ENCODE results near the gene ARHGAP24.

ARHGAP24 gene

GRCh38 chr4:85707611-85708010 is 232.7 kb downstream of the ARHGAP24 start:
- DNase-seq, result no peak

GRCh38 chr4:85708468-85708867 is 233.5 kb downstream of the ARHGAP24 start:
- no peak for DNase-seq

GRCh38 chr4:85713005-85713404 is 238.1 kb downstream of the ARHGAP24 start:
- DNase-seq, result no peak

DNA sequence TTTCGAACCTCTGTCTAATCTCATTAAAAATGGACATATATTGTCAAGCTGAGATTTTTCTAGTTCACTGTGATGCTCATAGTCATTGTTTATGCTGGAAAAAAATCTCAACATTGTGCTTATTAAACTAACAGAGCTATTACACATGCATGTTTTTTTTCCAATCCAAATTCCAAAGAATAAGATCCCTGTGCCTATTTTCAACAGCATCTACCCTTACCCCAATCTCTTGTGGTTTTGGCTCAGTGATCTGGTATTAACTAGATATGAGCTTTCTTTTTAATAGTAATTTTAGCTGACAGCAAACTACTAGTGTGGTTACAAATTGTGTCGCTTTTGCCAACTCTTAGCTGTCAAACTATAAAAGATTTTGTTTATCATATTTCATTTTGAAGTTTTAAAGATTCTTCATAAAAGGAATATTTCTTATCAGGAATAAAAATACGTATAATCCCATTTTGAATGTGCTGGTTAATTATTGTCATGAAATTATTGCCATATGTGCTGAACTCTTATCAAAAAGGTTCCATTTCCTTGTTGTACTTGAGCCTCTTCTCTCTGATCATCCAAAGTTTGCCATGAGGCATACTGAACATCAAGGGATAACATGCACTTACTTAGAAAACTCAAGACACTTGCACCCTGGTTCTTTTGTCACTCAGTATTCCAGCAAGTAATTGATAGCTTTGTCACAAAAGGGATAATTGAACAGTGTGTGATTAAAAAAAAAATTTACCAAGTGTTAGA is 241.2 kb downstream of the ARHGAP24 start:
- no peak for DNase-seq

DNA sequence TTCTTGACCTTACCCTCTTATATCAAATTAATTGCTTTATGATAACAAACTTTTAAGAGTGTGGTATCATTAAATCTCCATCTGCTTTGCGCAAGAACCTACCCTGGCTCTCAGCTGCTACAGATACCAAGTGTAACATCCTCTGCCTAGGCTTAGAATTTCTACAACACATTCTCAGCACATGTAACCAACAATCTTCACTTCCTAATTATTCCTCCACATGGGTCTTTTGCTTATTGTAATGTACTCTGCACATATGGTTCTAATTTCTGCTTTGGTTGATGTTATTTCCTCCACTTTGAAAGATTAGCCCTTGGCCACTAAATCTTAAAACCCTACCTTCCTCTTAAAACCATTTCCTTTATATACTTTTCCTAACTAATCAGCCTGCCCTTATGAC is 242.4 kb downstream of the ARHGAP24 start:
- DNase-seq, result no peak

DNA sequence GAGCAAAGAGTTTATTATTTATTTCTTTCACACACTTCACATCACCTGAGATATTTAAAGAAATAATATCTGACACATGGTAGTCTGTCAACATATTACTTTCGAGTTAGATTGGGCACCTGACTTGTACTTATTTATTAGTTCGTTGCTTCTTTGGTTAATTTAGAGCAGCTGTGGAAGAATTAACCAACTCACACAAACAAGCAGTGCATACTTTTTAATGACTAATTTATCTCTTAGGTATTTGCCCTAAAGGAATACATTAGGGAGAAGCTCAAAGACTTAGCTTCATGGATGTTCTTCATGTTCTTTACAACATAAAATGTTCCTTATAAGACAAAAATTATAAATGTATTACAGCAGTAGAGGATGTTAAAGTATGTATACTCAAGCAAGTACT is 242.9 kb downstream of the ARHGAP24 start:
- no peak for DNase-seq

DNA sequence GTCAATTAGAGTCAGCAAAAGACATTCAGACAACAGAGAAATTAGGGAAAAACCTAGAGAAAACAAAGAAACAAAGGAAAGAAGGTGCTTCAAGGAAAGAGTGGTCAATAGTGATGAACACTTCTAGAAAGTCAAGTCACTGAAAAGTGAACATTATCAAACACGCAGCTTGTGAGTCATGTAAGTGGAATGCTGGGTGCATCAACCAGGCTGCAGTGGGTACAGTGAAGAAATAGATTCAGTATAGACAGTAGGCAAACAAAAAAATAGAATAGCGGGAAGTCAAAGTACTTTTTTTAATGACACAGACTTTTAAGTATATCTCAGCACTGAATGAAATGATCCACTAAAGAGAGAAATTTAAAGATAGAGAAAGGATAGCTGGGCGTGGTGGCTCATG is 245.8 kb downstream of the ARHGAP24 start:
- no peak for DNase-seq

DNA sequence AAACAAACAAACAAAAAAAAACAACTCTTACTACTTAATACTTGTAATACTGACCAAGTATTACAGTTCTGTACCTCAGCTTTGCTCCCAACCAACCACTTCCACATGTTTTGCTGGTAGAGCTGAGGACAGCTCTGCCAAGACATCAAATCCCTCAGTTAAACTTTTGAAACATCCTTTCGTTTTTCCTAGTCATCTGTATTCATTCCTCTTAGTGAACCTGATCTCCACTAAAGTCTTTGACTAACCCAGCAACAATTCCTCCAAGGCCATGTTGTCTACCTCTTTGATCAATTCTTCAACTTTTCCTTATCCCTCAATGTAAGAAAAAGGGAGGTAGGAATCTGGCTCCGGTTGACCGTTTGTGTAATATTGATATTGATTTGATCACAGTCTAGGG is 247.5 kb downstream of the ARHGAP24 start:
- no peak for DNase-seq

DNA sequence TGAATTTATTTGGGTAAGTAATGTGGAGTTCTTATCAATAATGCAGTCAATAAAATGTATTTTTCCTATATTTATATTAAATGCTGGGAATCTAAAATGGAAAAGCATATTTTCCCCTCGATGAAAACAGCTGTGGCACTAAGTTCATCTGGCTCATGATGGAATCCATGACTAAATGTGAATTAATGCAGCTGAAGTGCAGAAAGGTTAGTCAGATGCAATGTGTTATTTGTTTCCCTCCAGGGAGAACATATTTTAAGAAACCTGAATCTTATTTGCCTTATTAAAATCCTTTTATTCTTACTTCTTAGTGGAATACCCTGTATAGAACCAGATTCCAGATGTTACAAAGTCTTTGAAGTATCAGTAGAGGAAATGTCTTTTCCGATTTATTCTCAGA is 247.9 kb downstream of the ARHGAP24 start:
- DNase-seq, result no peak

DNA sequence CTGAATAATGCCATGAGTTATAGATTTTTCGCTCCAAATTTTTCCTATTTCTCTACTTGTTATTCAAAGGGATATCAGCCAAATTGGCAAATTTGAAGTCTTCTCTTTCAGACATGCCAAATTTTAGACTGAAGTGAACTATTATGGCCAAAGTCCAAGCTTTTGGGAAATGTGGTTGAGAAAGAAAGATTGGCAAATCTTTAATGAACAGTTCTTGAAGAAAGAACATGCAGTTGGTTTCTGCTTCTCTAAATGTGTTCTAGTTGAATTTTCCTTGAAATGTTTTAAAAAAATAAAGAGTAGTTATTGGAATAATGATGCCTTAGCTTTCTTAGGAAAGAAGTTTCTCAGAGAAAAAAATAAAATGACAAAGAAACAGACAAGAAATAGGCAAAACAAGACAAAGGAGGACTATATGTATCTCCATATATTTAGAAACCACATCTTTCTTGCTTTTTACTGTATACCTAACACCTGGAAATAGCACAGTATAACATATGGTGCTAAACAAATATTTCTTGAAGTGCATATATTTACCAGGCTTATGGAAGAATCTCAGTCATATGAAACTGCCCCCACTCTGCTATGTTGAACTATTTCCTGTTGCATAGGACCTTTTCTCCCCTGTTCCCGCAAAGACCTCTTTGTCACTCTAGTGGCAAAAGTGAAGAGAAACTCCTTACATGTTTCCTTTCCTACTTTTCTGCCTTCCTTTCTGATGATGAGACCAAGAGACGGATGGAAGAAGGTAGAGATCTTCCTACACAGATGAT is 250.0 kb downstream of the ARHGAP24 start:
- no peak for DNase-seq

DNA sequence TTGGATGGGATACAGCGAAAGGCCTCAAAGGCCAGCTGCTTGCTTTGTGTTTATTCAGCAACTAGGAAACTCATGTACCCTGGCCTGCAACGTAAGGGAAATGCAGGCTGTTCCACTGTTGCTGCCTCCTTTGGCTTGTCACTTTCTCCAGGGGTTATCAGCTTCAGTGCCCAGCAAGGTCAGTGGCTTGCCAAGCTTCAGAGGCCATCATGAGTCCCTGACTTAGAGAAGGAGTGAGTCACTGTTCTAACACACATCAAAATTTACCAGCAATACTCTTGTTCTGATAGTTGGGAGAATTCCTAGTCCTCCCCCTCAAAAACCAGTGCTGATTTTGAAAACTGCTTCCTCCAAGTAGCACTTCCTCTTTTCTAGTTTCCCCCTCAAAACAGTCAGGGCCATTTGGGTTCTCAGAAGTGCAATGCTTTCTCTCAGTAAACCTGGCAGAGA is 250.8 kb downstream of the ARHGAP24 start:
- no peak for DNase-seq

- DNase-seq, result no peak
Observed at GRCh38 chr4:85726555-85726954, 251.6 kb downstream of the ARHGAP24 start.

DNA sequence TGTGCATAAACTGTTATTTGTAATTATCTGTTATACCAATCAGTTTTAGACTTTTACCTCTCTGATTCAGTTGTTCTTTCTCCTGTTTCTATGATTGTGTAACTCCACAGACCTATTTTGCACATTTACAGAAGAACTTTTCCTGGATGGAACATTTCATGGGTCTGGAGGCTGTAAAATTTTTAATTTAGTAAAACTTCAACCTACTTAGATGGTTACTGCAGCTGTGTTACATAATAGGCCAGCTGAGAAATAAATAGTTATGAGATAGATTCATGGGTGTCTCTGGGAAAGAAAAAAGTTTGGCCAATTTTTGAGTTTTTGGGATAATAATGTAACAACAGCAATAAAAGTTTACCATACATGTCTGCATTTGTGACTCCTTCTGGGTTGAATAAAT is 253.5 kb downstream of the ARHGAP24 start:
- DNase-seq, result no peak

- no peak for DNase-seq
Observed at GRCh38 chr4:85732124-85732523, 257.2 kb downstream of the ARHGAP24 start.

- no peak for DNase-seq
Observed at GRCh38 chr4:85733798-85734197, 258.8 kb downstream of the ARHGAP24 start.

DNA sequence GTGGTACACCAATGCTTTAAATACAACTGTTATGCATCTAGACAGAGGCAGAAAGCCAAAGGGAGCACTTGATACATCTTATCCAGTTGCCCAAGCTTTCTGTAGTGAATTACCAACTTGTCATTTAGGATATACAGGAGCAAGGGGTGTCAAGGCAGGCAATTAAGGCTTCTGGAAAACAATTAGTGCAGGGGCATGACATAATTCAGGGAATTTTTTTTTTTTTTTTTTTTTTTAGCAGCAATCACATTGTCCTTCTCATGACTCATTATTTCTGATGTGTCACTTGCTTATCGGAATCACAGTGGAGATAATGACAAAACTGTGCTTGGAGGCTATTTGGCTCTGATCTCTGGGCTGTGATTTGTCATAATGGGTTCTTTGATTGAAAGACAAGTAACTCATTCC is 259.5 kb downstream of the ARHGAP24 start:
- DNase-seq, result no peak

DNA sequence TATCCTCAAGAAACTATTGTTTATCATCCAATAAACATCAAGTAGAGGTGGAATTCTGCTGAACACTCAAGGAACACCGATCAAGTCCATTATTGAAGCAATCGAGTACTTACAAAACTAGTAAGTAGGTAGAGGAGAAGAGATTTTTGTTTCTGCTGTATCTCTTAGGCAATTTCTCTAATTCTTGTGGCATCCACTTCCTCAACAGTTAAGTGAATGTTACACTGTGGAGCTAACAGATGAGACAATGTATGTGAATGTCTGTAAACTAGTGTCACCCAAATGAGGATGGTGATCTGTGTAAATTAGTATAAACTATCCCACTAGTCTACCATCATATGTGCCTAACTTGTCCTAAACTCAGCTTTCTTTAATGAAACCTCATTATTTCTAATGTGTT is 261.6 kb downstream of the ARHGAP24 start:
- no peak for DNase-seq

DNA sequence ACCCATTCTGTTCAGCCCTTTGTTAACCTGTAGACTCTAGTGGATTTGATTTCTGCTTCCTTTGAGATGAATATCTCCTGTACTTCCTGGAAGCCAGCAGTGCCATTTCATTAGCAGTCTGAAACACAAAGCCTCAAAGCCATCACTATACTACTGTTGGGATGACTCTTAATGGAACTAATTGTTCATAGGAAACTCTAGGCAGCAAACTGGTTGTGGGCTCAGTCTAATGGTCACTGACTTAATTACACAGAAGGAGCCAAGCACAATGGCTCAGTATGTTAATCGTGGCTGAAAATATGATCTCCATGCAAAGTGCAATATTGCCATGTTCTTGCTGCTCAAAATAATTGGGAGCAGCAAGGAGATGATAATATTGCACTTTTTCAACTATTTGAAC is 262.3 kb downstream of the ARHGAP24 start:
- DNase-seq, result no peak

- DNase-seq, result no peak
Observed at GRCh38 chr4:85738721-85739120, 263.8 kb downstream of the ARHGAP24 start.

GRCh38 chr4:85740431-85740861 is 265.5 kb downstream of the ARHGAP24 start:
- DNase-seq, result no peak

DNA sequence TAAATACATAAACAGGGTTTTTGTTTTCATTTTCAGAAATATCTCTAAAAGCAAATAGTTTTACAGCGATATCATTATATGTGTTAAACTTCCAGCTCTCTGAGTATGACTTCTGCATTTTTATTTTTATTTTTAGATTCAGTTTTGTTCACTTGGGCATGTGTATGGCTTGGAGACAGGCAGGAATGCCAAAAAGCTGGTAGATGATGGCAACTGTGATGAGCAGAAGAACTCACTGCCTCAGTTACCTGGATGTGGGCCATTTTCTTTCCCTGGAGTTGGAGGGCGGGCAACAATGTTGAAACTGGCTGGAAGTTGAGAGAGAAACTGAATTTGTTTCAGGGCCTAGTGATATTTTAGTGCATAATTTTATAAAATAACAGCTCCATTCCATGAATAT is 266.4 kb downstream of the ARHGAP24 start:
- DNase-seq, result no peak

- DNase-seq, result no peak
Observed at GRCh38 chr4:85741921-85742591, 267.1 kb downstream of the ARHGAP24 start.

DNA sequence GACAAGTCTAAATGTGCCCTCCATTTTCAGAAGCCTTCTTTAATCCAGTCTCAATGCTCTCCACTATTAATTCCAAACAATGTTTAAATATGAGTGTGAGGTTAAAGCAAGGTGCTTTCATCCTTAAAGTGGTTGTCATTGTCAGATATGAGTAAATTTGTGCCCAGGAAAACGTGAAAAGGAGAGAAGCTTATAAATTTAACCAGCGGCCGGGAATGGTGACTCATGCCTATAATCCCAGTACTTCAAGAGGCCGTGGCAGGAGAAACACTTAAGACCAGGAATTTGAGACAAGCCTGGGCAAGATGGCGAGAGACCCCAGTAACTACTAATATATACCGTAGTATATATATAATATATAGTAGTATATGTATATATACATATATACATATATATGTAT is 270.0 kb downstream of the ARHGAP24 start:
- no peak for DNase-seq

- no peak for DNase-seq
Observed at GRCh38 chr4:85745939-85746338, 271.0 kb downstream of the ARHGAP24 start.

Data from activated CD4-positive, alpha-beta T cell treated with anti-CD3 and anti-CD28 coated beads for 1 hour (primary cell).